RPMI8226 (cell line): ENCODE measurements around the gene SPAG6.
"Not testable (repeated sequence)": the region's sequence is repeated elsewhere in the genome, so short reads cannot be mapped to it uniquely, and the experiment has no call there.

Source experiments
- DNase-seq: peaks from one replicate; pipeline ENCODE4 v3.0.0-alpha.2; 2015

SPAG6 gene

GRCh38 chr10:22381262-22381661 lies 36.0 kb downstream of the SPAG6 start:
- DNase-seq: no peak

GRCh38 chr10:22386503-22386902 lies 41.2 kb downstream of the SPAG6 start:
- no peak for DNase-seq

- no peak for DNase-seq
Measured at GRCh38 chr10:22389856-22390589, 44.7 kb downstream of the SPAG6 start.

- DNase-seq: no peak
Measured at GRCh38 chr10:22391600-22391999, 46.3 kb downstream of the SPAG6 start.

- not testable (repeated sequence) for DNase-seq
Measured at GRCh38 chr10:22396195-22396594, 50.9 kb downstream of the SPAG6 start.

GRCh38 chr10:22406916-22407315 lies 61.6 kb downstream of the SPAG6 start:
- DNase-seq: not testable (repeated sequence)

- DNase-seq: no peak
Measured at GRCh38 chr10:22410394-22410793, 65.1 kb downstream of the SPAG6 start.

- no peak for DNase-seq
Measured at GRCh38 chr10:22410846-22411245, 65.5 kb downstream of the SPAG6 start.

GRCh38 chr10:22414146-22414545 lies 68.8 kb downstream of the SPAG6 start:
- no peak for DNase-seq

GRCh38 chr10:22415072-22415471 lies 69.8 kb downstream of the SPAG6 start:
- DNase-seq: no peak

GRCh38 chr10:22417736-22418268 lies 72.5 kb downstream of the SPAG6 start:
- DNase-seq: no peak

GRCh38 chr10:22420787-22421517 lies 75.7 kb downstream of the SPAG6 start:
- peak; percentile 38 for DNase-seq

- DNase-seq: no peak
Measured at GRCh38 chr10:22426653-22427052, 81.4 kb downstream of the SPAG6 start.

GRCh38 chr10:22427101-22427500 lies 81.8 kb downstream of the SPAG6 start:
- DNase-seq: no peak

GRCh38 chr10:22427890-22428571 lies 82.7 kb downstream of the SPAG6 start:
- no peak for DNase-seq

GRCh38 chr10:22429146-22429545 lies 83.8 kb downstream of the SPAG6 start:
- DNase-seq: no peak

- no peak for DNase-seq
Measured at GRCh38 chr10:22429981-22430421, 84.7 kb downstream of the SPAG6 start.

GRCh38 chr10:22433875-22434274 lies 88.6 kb downstream of the SPAG6 start:
- DNase-seq: no peak

- DNase-seq: no peak
Measured at GRCh38 chr10:22434521-22434920, 89.2 kb downstream of the SPAG6 start.

GRCh38 chr10:22435650-22436049 lies 90.4 kb downstream of the SPAG6 start:
- DNase-seq: no peak

GRCh38 chr10:22436526-22436892 lies 91.2 kb downstream of the SPAG6 start:
- no peak for DNase-seq

- peak; percentile 76 for DNase-seq
Measured at GRCh38 chr10:22436893-22437619, 91.8 kb downstream of the SPAG6 start.
